A673 (cell line): ENCODE measurements around the gene SMCO1. TPM values are rescaled to one million over a fixed set of nuclear protein-coding genes. Genes with fewer than 3 reads are reported as not detected.
A peak's percentile ranks its signal among the peaks of the same experiment; 100 is the strongest.
"Not testable (repeated sequence)": the region's sequence is repeated elsewhere in the genome, so short reads cannot be mapped to it uniquely, and the experiment has no call there.

Experiments
- BruUV-seq: library from RNA; stranded (reverse); fragments of 400-500 nt; replicated peaks from 2 replicates; lab custom pipeline; 2021; lab: Mats Ljungman, UMichigan
- CTCF ChIA-PET: fragments of 300-600 bp; sonication (Branson Sonifier 250); formaldehyde crosslinking; loops from one replicate; lab custom pipeline; 2022; ENCODE audit warnings: antibody characterized with exemption; lab: Charles Lee
- POLR2A ChIA-PET: fragments of 300-600 bp; sonication (Branson Sonifier 250); formaldehyde crosslinking; loops from one replicate; lab custom pipeline; 2022; ENCODE audit warnings: antibody characterized with exemption; ENCODE audit not compliant: low non-redundant PET; lab: Charles Lee
- DNase-seq: peaks from one replicate; pipeline ENCODE4 v3.0.0-alpha.2; 2015; ENCODE audit warnings: low spot score
- H3K27ac ChIP-seq: fragments of 200-600 bp; sonication (generic); 2 replicates; pipeline ENCODE4 v1.5.1; 2016; ENCODE audit warnings: mixed run types, low read depth, mild to moderate bottlenecking, mixed read lengths, antibody characterized with exemption, low read length; ENCODE audit not compliant: poor library complexity, severe bottlenecking
- H3K27me3 ChIP-seq: fragments of 200-600 bp; sonication (generic); replicated peaks from 2 replicates; pipeline ENCODE4 v1.6.1; 2017; ENCODE audit warnings: mixed run types, low read depth, mild to moderate bottlenecking, mixed read lengths, antibody characterized with exemption, low read length; ENCODE audit not compliant: insufficient read depth, poor library complexity
- H3K36me3 ChIP-seq: fragments of 200-600 bp; sonication (generic); 2 replicates; pipeline ENCODE4 v1.6.1; 2016; ENCODE audit warnings: mixed run types, mild to moderate bottlenecking, mixed read lengths, antibody characterized with exemption, low read length; ENCODE audit not compliant: insufficient read depth, poor library complexity, severe bottlenecking
- H3K4me1 ChIP-seq: fragments of 200-600 bp; sonication (generic); 2 replicates; pipeline ENCODE4 v1.6.1; 2017; ENCODE audit warnings: mixed run types, mild to moderate bottlenecking, mixed read lengths, antibody characterized with exemption, low read length; ENCODE audit not compliant: insufficient read depth, poor library complexity, severe bottlenecking
- H3K4me3 ChIP-seq: fragments of 200-600 bp; sonication (generic); 2 replicates; pipeline ENCODE4 v1.5.1; 2016; ENCODE audit warnings: low read depth, mixed run types, mild to moderate bottlenecking, mixed read lengths, low read length; ENCODE audit not compliant: poor library complexity, severe bottlenecking
- H3K9me3 ChIP-seq: fragments of 200-600 bp; sonication (generic); 2 replicates; pipeline ENCODE4 v1.6.1; 2016; ENCODE audit warnings: mixed run types, low read depth, mild to moderate bottlenecking, mixed read lengths, antibody characterized with exemption, low read length; ENCODE audit not compliant: poor library complexity, severe bottlenecking
- CTCF ChIP-seq: fragments of 300-800, 200-600 bp; sonication (generic); conservative IDR thresholded peaks from 2 replicates; pipeline ENCODE4 v1.5.1; 2017; ENCODE audit warnings: low read depth, mild to moderate bottlenecking, antibody characterized with exemption, low read length, moderate library complexity, mixed read lengths
- EZH2 ChIP-seq: fragments of 200-600 bp; sonication (generic); IDR thresholded peaks from 2 replicates; pipeline ENCODE4 v1.6.1; 2017; ENCODE audit warnings: borderline replicate concordance, low read depth, mild to moderate bottlenecking, mixed read lengths, antibody characterized with exemption, low read length; ENCODE audit not compliant: poor library complexity, severe bottlenecking
- intact Hi-C: fragments of 100-400 bp; cut with micrococcal nuclease; formaldehyde crosslinking; loops from one replicate; pipeline ENCODE4 v1.10.0; 2022; ENCODE audit not compliant: unreplicated experiment
- total RNA-seq: library from RNA; stranded (reverse); gene quantifications from 2 replicates; pipeline ENCODE4 v1.2.3, GENCODE V29; 2021

Gene SMCO1
- total RNA-seq, 1 experiment from 2014 or later, result not detected

DNA sequence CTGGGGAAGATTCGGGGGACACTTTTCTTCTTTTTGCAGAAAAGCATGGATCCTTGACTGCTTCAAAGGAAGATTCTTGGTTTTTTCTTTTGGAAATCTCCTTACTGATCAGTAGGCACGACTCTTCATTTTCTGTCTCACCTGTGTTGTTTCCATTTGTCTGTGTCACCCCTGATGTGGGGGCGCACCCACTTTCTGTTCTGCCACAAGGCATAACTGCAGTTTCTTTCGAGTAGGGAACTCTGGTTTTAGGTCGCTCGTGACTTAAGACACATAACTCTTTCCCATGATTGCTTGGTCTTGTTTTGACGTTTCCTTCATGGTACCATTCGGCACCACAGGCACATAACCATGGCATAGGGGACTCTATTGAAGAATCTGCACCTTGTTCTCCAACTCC, 42.9 kb downstream of the SMCO1 start:
- BruUV-seq, result no TSS peak
- TF ChIP-seq CTCF (no peak), EZH2 (no peak)

GRCh38 chr3:196471551-196471950, 43.6 kb downstream of the SMCO1 start:
- peak; percentile 8 for DNase-seq
- no peaks in the 10 kb centered on the region for H3K27me3 ChIP-seq
- POLR2A ChIA-PET, result interaction anchor here (0.6 kb wide), 1 partner anchor 1654 kb away, joined by 3 read pairs; no protein-coding TSS in a partner anchor
- peaks cover 37% of the 10 kb centered on the region for H3K36me3 ChIP-seq
- CTCF ChIA-PET, result interaction anchor here (0.6 kb wide), 1 partner anchor 395 kb away, joined by 4 read pairs; no protein-coding TSS in a partner anchor
- no peaks in the 10 kb centered on the region for H3K9me3 ChIP-seq
- intact Hi-C loops, result no loop called here
- BruUV-seq, result no TSS peak
- TF ChIP-seq CTCF (no peak), EZH2 (no peak)
- H3K27ac ChIP-seq, result no peak overlapping the region
- no peaks in the 10 kb centered on the region for H3K4me1 ChIP-seq
- no peak overlapping the region for H3K4me3 ChIP-seq

More for the DNA sequence above, 42.9 kb downstream of the SMCO1 start:
- POLR2A ChIA-PET, result no interaction called here
- no peaks in the 10 kb centered on the region for H3K9me3 ChIP-seq
- no peaks in the 10 kb centered on the region for H3K4me1 ChIP-seq
- no peak for DNase-seq
- H3K4me3 ChIP-seq, result no peak overlapping the region
- no peak overlapping the region for H3K27ac ChIP-seq
- CTCF ChIA-PET, result no interaction called here
- no peaks in the 10 kb centered on the region for H3K27me3 ChIP-seq
- peaks cover 42% of the 10 kb centered on the region for H3K36me3 ChIP-seq
- intact Hi-C loops, result no loop called here

DNA sequence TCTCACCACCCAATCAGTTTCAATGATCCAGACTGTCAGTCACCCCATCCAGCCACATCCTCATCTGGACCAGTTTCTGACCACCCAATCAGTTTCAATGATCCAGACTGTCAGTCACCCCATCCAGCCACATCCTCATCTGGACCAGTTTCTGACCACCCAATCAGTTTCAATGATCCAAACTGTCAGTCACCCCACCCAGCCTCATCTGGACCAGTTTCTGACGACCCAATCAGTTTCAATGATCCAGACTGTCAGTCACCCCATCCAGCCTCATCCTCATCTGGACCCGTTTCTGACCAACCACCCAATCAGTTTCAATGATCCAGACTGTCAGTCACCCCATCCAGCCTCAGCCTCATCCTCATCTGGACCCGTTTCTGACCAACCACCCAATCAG, 45.0 kb downstream of the SMCO1 start:
- H3K9me3 ChIP-seq, H3K27ac ChIP-seq, H3K4me1 ChIP-seq, POLR2A ChIA-PET, BruUV-seq, CTCF ChIA-PET, H3K27me3 ChIP-seq, H3K4me3 ChIP-seq, DNase-seq, intact Hi-C loops: not testable (repeated sequence)
- H3K36me3 ChIP-seq, result peaks cover 34% of the 10 kb centered on the region

- DNase-seq, result no peak
- no peak overlapping the region for H3K27ac ChIP-seq
- TF ChIP-seq CTCF (no peak), EZH2 (no peak)
- intact Hi-C loops, result no loop called here
- H3K27me3 ChIP-seq, result no peaks in the 10 kb centered on the region
- ChIA-PET POLR2A (no interaction called here), CTCF (no interaction called here)
- no peaks in the 10 kb centered on the region for H3K4me1 ChIP-seq
- no TSS peak for BruUV-seq
- no peak overlapping the region for H3K4me3 ChIP-seq
- H3K36me3 ChIP-seq, result no peaks in the 10 kb centered on the region
- H3K9me3 ChIP-seq, result no peaks in the 10 kb centered on the region
These were observed 51.3 kb downstream of the SMCO1 start for GRCh38 chr3:196463804-196464203.
